ENCODE data around the gene PDP2. TPM values are rescaled to one million over a fixed set of nuclear protein-coding genes. Genes with fewer than 3 reads are reported as not detected.

PDP2 gene
- total and polyA plus RNA-seq, 7 donors, result 2.6 to 8.3 (median 5.1) TPM

DNA sequence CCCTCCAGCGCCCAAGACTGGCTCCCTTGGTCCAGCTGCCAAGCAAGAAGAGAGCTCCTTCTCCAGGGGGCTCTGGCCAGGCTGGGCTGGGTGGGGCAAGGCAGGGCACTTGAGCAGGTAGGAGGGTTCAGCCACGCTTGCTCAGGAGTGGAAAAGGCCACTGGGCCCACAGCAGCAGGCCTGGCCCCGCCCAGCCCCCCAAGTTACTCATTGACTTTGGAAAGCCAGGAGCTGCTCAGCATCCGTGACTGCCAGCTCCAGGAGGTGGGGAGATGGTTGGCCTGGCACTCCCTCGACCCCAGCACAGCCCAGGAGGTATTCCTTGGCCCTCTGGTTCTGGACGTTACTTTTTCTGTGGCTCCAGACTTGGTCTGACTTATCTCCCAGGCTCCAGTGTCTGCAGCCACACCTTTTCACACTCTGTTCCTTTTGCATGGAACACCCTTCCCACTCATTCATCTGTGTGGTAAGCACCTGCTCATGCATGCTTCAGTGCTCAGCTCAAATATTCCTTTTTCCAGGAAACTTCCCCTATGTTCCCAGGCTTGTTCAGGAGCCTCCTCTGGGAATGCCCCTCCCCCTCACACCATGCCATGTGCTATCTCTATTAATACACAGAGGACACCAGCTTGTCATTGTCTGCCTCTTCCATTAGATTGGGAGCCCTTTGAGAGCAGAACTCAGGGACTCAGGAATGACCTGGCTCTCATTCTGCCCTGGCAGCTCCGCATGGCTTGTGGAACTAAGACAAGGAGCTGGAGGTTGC lies 38.7 kb downstream of the PDP2 start, which contains the start of gene CDH16:
CDH16 (minus strand) TSS at position 83 of the 766 bp plus-strand sequence. CDS start 820 bp downstream, outside the sequence.
- peaks cover 0 to 11% (median 7%) of the 10 kb centered on the region in 4 donors for H3K36me3 ChIP-seq
- WGBS, 2 donors, result 42 to 79% methylated on average over 7 of the region's 7 CpGs
- TF ChIP-seq EP300 (IDR thresholded peaks at IDR 0.05), result no peak
- TF ChIP-seq POLR2A (IDR thresholded peaks at IDR 0.05), result no peak
- no peak for TF ChIP-seq POLR2AphosphoS5 (IDR thresholded peaks at IDR 0.05)
- TF ChIP-seq, protein P1, sequence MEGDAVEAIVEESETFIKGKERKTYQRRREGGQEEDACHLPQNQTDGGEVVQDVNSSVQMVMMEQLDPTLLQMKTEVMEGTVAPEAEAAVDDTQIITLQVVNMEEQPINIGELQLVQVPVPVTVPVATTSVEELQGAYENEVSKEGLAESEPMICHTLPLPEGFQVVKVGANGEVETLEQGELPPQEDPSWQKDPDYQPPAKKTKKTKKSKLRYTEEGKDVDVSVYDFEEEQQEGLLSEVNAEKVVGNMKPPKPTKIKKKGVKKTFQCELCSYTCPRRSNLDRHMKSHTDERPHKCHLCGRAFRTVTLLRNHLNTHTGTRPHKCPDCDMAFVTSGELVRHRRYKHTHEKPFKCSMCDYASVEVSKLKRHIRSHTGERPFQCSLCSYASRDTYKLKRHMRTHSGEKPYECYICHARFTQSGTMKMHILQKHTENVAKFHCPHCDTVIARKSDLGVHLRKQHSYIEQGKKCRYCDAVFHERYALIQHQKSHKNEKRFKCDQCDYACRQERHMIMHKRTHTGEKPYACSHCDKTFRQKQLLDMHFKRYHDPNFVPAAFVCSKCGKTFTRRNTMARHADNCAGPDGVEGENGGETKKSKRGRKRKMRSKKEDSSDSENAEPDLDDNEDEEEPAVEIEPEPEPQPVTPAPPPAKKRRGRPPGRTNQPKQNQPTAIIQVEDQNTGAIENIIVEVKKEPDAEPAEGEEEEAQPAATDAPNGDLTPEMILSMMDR (IDR thresholded peaks at IDR 0.05), result no peak
- H3K4me1 ChIP-seq, result peaks cover 0 to 38% (median 18%) of the 10 kb centered on the region in 4 donors
- DNase-seq, result no peak
- intact Hi-C loops (cut with DNase I), result no loop called here
- no peak within 1 kb of the TSS for H3K4me3 ChIP-seq
- no peaks in the 10 kb centered on the region for H3K27me3 ChIP-seq
- no peaks in the 10 kb centered on the region for H3K9me3 ChIP-seq
- peak within 1 kb of the TSS in 1 of 4 donors; percentile 96 for H3K27ac ChIP-seq

DNA sequence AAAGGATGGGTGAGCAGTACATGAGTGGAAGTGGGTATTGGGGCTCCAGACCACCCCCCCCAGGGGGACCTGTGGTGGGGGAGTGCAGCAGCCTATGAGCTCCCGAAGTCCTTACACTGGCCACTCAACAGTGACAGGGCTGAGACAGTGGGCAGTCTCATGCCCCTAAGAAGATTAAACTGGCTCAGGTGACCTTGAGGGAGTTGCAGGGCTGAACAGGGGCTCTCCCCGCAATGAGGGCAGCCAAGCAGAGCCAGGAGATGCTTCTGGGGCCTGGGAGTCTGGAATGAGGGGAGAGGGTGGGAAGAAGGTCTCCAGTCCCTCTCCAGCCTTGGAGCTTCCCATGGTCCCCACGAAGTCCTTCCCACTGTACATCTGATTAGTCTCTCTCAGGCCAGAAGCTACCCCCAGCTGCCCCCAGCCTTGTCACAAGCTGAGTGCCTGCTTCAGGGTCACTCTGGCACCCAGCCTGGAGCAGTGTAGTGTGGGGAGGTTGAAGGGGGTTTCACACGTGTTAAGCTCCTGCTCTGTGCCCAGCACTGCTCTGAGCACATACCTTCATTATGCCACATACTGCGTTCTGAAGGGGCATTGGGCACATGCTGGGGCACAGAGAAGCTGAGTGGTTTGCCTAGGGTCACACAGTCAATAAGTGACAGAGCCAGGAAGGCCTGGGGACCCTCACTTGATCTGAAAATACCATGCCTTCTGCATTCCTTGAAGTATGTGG lies 39.4 kb downstream of the PDP2 start:
- TF ChIP-seq POLR2AphosphoS5 (IDR thresholded peaks at IDR 0.05) (no peak), EP300 (IDR thresholded peaks at IDR 0.05) (no peak), POLR2A (IDR thresholded peaks at IDR 0.05) (no peak)
- TF ChIP-seq, protein P1 (IDR thresholded peaks at IDR 0.05), result no peak
- peaks cover 0 to 11% (median 7%) of the 10 kb centered on the region in 4 donors for H3K36me3 ChIP-seq
- peak overlapping the region in 1 of 4 donors; percentile 96 for H3K27ac ChIP-seq
- intact Hi-C loops (cut with DNase I), result no loop called here
- 81 to 82% methylated on average over 5 of the region's 5 CpGs for WGBS, 2 donors
- H3K27me3 ChIP-seq, result no peaks in the 10 kb centered on the region
- peaks cover 0 to 44% (median 26%) of the 10 kb centered on the region in 4 donors for H3K4me1 ChIP-seq
- H3K4me3 ChIP-seq, result no peak overlapping the region
- H3K9me3 ChIP-seq, result no peaks in the 10 kb centered on the region
- DNase-seq, result no peak

DNA sequence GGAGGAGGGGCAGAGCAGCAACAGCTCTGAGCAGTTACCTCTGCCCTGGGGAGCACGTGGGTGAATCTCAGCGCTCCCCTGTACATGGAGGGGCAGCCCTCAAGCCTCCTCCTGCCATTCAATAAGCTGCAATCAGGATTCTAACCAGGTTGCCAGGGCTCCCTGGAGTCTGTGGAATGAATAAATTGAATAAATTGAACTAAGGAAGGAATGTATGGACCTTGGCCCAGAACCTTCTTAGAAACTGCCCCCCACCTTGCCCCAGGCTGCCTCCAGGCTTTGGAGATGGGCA lies 39.9 kb downstream of the PDP2 start:
- Histone ChIP-seq H3K9me3 (no peaks in the 10 kb centered on the region), H3K27me3 (no peaks in the 10 kb centered on the region), H3K4me1 (peaks cover 0 to 49% (median 31%) of the 10 kb centered on the region in 4 donors), H3K4me3 (no peak overlapping the region), H3K36me3 (peaks cover 0 to 11% (median 7%) of the 10 kb centered on the region in 4 donors), H3K27ac (peak overlapping the region in 1 of 4 donors; percentile 96)
- TF ChIP-seq POLR2AphosphoS5 (IDR thresholded peaks at IDR 0.05), result no peak
- intact Hi-C loops (cut with DNase I), result no loop called here
- DNase-seq, result no peak
- 62 to 65% methylated on average over 2 of the region's 2 CpGs for WGBS, 2 donors

DNA sequence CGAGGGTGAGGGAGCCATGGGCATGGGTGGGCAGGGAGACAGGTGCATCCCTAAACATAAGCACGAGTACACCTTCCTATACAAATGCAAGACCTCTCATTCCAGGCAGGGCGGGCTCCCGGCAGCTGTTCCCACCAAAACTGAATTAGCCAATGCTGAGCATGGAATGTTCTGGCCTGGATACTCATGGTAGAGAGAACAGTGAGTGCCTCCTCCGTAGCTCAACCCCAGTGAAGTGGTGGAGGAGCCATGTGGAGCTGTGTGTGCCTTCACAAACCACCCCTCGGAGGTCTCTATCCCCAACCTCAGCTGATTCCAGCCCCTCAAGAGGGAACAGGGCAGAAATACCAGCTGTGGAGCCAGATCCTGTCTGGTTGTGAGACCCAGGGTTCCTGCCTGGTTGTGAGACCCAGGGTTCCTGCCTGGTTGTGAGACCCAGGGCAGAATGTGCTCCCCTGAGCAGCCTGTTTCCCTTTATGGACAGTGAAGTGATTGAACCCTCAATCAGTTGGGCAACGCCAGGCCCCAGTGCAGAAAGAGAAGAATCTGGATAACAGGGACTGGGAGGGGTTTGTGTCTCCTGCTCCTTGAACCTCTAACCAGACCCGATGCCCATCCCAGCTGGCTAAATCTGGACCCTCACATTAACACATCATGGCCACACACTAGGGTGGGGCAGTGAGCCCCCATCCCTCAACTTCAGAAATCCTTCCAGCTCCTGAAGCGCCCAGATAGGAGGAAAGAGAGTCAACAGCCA lies 40.8 kb downstream of the PDP2 start:
- TF ChIP-seq POLR2AphosphoS5 (IDR thresholded peaks at IDR 0.05), result no peak
- TF ChIP-seq POLR2A (IDR thresholded peaks at IDR 0.05), result no peak
- no peak for TF ChIP-seq EP300 (IDR thresholded peaks at IDR 0.05)
- TF ChIP-seq, protein P1 (IDR thresholded peaks at IDR 0.05), result no peak
- Histone ChIP-seq H3K27me3 (no peaks in the 10 kb centered on the region), H3K36me3 (peaks cover 0 to 11% (median 7%) of the 10 kb centered on the region in 4 donors), H3K27ac (peak overlapping the region in 1 of 4 donors; percentile 96), H3K4me1 (peaks cover 0 to 58% (median 40%) of the 10 kb centered on the region in 4 donors), H3K9me3 (no peaks in the 10 kb centered on the region), H3K4me3 (no peak overlapping the region)
- intact Hi-C loops (cut with DNase I), result no loop called here
- DNase-seq, result no peak
- 74 to 77% methylated on average over 9 of the region's 9 CpGs for WGBS, 2 donors
